Stimulated activated CD8-positive, alpha-beta memory T cell treated with anti-CD3 and anti-CD28 coated beads, Interleukin-7, amount 100 ng/mL, for 4 hours (primary cell): ENCODE data around the gene PSMD14.

Experiments used
- DNase-seq, 2 donors: peaks; one replicate each; pipeline ENCODE4 v3.0.0-alpha.2; 2020; ENCODE audit warnings: low read depth in 2 of 2

The PSMD14 gene

GRCh38 chr2:161448431-161448830, 140.2 kb downstream of the PSMD14 start:
- DNase-seq = no peak
